HCT116 (cell line): ENCODE data around the gene EEIG1.

Experiments used
- EZH2 ChIP-seq: fragments of 200-600 bp; sonication (generic); IDR thresholded peaks from 2 replicates; pipeline ENCODE4 v1.6.1; 2017; ENCODE audit warnings: antibody characterized with exemption, mixed run types
- POLR2A ChIP-seq: IDR thresholded peaks from 2 replicates; pipeline ENCODE4 v1.7.0; 2011; ENCODE audit warnings: borderline replicate concordance; ENCODE audit not compliant: insufficient read depth, insufficient read length; ENCODE audit errors: extremely low read depth
- RAD21 ChIP-seq: IDR thresholded peaks from 2 replicates; pipeline ENCODE4 v1.6.1; 2012; ENCODE audit warnings: low read depth, mild to moderate bottlenecking
- SP1 ChIP-seq: IDR thresholded peaks from 2 replicates; pipeline ENCODE4 v1.6.1; 2012; ENCODE audit warnings: low read depth
- TF ChIP-seq, protein P1 (sequence below), 3 experiments: fragments of 200-600 bp in 1 of 3; sonication (generic) in 1 of 3; IDR thresholded peaks in 2 of 3; conservative IDR thresholded peaks in 1 of 3; 2 replicates each; pipeline ENCODE4 v1.5.1; 2012 to 2017; ENCODE audit warnings: low read depth in 2 of 3, low read length in 2 of 3, antibody characterized with exemption in 1 of 3, borderline replicate concordance in 1 of 3, control low read depth in 1 of 3, mild to moderate bottlenecking in 1 of 3, mixed read lengths in 1 of 3, mixed run types in 1 of 3, moderate library complexity in 1 of 3; ENCODE audit not compliant: insufficient read depth in 1 of 3

DNA sequence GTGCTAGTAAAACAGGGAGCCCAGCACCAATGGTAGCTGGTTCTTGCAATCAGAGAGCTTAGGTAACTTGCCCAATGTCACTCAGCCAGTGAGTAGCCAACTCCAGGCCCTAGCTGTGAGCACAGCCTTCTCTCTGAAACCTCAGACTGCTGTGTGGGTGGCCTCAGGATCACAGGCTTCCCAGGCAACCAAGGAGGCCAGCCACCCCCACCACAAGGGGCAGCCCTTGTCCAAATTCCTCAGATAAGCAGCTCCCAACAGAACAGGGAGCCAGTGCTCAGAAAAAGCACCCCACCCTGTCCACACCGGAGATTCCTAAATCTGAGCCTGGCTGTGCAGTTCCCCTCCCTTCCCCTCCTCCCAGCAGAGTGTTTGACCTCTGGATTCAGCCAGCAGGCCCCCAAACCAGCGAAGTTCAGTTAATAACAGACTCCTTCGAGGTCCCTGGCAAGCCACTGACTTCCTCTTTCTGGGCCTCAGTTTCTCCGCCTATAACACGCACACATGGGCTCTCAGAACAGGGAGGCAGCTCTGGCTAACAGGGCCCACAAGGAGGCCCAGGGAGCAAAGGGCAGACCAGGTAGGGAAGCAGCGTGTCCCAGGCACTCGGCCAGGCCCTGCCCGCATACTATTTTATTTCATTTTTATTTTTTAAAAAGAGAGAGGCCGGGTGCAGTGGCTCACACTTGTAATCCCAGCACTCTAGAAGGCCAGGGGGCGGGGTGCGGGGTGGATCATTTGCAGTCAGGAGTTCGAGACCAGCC, 2.7 kb downstream of the EEIG1 start:
- TF ChIP-seq RAD21 (no peak), SP1 (no peak), POLR2A (no peak), EZH2 (no peak)
- TF ChIP-seq, protein P1, sequence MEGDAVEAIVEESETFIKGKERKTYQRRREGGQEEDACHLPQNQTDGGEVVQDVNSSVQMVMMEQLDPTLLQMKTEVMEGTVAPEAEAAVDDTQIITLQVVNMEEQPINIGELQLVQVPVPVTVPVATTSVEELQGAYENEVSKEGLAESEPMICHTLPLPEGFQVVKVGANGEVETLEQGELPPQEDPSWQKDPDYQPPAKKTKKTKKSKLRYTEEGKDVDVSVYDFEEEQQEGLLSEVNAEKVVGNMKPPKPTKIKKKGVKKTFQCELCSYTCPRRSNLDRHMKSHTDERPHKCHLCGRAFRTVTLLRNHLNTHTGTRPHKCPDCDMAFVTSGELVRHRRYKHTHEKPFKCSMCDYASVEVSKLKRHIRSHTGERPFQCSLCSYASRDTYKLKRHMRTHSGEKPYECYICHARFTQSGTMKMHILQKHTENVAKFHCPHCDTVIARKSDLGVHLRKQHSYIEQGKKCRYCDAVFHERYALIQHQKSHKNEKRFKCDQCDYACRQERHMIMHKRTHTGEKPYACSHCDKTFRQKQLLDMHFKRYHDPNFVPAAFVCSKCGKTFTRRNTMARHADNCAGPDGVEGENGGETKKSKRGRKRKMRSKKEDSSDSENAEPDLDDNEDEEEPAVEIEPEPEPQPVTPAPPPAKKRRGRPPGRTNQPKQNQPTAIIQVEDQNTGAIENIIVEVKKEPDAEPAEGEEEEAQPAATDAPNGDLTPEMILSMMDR (IDR thresholded peaks at IDR 0.05 in 2 of 3, conservative IDR thresholded peaks at IDR 0.05 in 1 of 3; ENCODE audit: borderline replicate concordance in 1 of 3, insufficient read depth in 1 of 3, low read depth in 2 of 3, low read length in 2 of 3): peak in 2 of 3 experiments; percentile 21 to 26; a peak in 3 of 6 replicates
